Posterior cingulate gyrus (tissue), 11 donors: ENCODE data around the gene SLC12A1.

Source experiments
- DNase-seq, 10 donors: peaks; one replicate each; pipeline versions ENCODE4 v3.0.0 to v3.0.0-alpha.2; 2020 to 2021; ENCODE audit warnings: mixed read lengths in 3 of 10
- intact Hi-C: fragments of 100-400 bp; cut with DNase I; formaldehyde crosslinking; loops from one replicate; pipeline ENCODE4 v1.15.1; 2023

The SLC12A1 gene

GRCh38 chr15:48205981-48206380, at the start of gene SLC12A1:
SLC12A1 (plus strand) TSS chr15:48206302; CDS start chr15:48207720, 1,418 bp downstream.
- intact Hi-C loops = no loop called here
- DNase-seq = no peak

GRCh38 chr15:48168616-48169015, 37.5 kb upstream of the SLC12A1 start:
- intact Hi-C loops = no loop called here
- DNase-seq = no peak

DNA sequence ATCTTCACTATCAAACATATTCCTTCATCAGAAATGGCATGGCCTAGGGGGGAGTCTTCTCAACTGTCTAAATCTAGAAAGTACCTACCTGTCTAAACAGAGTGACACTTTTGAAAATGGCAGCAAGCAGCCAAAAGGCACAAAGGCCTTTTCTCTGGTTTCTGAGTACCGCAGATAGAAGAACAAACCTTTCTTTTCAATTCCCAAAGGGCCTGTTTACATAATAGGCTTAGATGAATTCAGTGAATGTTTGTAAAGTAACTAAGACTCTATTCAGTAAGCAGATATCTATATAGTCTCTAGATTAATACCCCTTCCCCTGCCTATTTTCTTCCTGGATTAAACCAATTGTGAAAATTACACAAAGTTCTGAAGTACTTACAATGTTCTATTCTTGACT, 35.1 kb upstream of the SLC12A1 start:
- no peak for DNase-seq
- intact Hi-C loops = no loop called here

GRCh38 chr15:48175126-48175525, 31.0 kb upstream of the SLC12A1 start:
- no peak for DNase-seq
- intact Hi-C loops = no loop called here

DNA sequence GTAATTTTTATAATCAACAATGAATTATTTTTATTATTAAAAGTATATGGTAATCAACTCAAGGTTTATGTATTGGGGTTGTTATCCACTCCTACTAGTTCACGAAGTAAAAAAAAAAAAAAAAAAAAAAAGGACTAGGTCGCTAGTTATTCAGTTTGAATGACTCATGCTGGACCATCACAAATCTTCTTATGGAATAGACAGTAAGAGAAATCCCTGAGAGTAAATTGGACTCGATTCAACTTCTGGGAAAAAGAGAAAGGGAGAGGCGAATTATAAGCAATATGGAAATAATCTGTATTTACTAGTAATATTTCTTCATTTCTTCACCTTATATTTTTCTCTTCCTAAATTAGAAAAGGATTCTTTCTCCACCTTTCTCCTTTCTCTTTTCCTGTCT, 30.0 kb upstream of the SLC12A1 start:
- DNase-seq = no peak
- intact Hi-C loops = no loop called here

GRCh38 chr15:48176957-48177356, 29.1 kb upstream of the SLC12A1 start:
- DNase-seq = no peak
- intact Hi-C loops = no loop called here

DNA sequence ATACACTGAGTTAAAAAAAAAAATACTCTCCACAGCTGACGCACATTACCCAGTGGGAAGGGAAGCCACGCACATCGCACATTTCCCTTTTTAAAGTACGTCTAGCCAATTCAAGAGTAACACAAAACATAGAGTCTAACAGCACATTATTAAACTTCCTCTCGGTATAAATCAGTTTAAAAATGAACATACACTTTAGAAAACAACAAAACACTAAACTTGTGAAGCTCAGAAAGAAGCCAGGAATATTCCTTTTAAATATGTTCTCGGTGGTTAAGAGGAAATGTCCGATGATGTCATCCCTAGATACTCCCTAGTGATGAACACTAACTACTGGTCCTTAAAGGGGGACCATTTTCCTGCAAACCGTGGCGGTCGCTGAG, 28.7 kb upstream of the SLC12A1 start:
- intact Hi-C loops = no loop called here
- peak in 1 of 10 donors; percentile 33 for DNase-seq

DNA sequence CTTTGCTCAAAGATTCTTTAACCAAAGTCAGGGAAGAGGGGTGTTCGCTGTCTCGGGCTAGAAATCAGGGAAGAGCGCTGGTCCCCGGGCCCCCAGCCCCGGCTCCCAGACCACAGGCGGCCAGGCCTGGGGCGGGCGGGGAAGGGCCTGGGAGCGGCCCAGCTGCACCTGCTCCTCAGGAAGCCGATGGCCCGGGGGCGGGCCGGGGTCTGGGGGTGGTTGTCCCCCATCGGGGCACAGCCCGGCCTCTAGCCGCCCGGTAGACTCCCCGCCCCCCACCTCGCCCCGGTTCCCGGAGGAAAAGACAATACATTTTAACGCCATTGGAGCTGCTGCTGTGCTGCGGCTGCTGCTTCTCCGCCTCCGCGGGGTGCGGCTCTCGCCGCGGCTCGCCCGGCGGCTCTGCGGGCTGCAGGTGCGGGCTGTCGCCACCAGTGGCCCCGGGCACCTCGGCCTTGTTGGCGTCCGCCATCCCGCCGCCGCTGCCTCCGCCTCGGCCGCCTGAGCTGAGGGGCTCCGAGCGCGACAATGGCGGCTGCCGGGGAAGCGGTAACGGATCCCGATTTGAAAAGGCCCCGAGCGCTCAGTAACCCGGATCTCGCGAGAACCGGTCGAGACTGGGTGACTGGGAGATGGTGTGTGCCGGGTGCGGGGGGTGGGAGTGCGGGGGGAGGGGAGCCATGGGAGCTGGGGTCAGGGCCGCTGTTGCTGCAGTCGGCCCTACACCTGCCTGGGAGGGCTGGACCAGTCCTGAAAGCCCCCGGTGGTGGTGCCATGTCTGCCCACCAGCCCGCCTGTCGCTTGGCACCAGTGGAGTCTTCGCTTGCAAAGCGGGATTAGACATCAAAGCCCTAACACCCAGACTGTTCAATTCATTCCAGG, 28.1 kb upstream of the SLC12A1 start, which contains the start of gene MYEF2:
Gene MYEF2 (minus strand): TSS at position 530 of the 882 bp plus-strand sequence. CDS start 58 bp downstream, at position 472.
- DNase-seq = peak; percentile 56 to 96 (median 81)
- intact Hi-C loops = no loop called here

DNA sequence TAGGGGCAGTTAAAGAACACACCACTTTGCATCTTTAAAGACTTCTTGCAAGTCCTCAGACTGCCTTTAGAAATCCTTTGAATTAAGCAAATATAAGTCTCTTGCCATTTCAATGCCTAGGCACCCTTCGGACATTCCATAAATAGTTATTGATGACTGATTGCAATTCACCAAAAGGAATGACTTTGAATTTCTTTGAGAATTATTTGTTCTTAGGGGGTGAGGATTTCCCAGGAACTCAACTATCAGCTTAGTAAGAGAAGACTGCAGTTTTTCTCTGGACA, 27.5 kb upstream of the SLC12A1 start:
- intact Hi-C loops = no loop called here
- DNase-seq = no peak

GRCh38 chr15:48182749-48183148, 23.4 kb upstream of the SLC12A1 start:
- DNase-seq = no peak
- intact Hi-C loops = no loop called here

- DNase-seq = no peak
- intact Hi-C loops = no loop called here
These were observed 20.6 kb upstream of the SLC12A1 start for GRCh38 chr15:48185529-48185928.

- no peak for DNase-seq
- intact Hi-C loops = no loop called here
These were observed 19.8 kb upstream of the SLC12A1 start for GRCh38 chr15:48186271-48186670.

GRCh38 chr15:48190932-48191573, 15.0 kb upstream of the SLC12A1 start:
- intact Hi-C loops = no loop called here
- DNase-seq = peak in 9 of 10 donors; percentile 22 to 93 (median 56)

GRCh38 chr15:48191574-48192225, 14.4 kb upstream of the SLC12A1 start, which contains the start of gene CTXN2:
CTXN2 (plus strand) TSS chr15:48191665; CDS start chr15:48201301, 9,636 bp downstream.
- peak in 9 of 10 donors; percentile 10 to 90 (median 46) for DNase-seq
- intact Hi-C loops = no loop called here

DNA sequence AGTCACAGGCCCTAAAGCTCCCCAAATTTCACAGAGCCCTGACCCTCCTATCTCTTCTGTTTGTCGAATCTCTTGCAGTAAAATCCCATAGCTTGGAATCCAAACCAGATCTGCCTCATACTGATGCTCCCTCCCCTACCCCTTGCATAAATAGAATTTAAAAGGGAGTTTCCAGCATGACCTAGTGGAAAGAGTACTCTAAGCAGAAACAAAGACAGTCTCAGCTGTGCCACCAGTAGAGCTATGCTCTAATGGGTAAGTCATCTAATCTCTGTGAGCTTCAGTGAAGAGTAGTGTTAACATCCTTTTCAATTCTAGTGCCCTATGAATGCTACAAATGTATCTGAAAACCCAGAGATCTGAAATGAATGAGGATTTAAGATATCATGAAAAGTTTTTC, 4.0 kb upstream of the SLC12A1 start:
- intact Hi-C loops = no loop called here
- no peak for DNase-seq

DNA sequence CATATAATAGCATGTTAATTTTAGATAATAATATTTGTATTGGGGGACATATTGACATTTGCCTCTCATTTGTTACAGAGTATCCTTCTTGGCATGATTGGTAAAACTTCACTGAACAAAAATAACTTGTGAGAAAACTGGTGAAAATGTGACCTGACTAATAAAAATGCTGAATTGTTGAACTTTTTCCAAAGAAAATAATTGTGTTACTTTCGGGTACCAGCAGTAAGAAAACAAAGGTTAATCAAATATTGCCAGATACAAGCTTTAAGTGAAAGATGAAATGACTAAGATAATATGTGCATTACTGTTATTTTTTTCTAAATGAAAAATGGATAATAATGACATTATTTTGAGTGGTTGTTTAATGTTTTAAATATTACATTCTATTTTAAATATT, 15.2 kb downstream of the SLC12A1 start:
- DNase-seq = no peak
- intact Hi-C loops = no loop called here

DNA sequence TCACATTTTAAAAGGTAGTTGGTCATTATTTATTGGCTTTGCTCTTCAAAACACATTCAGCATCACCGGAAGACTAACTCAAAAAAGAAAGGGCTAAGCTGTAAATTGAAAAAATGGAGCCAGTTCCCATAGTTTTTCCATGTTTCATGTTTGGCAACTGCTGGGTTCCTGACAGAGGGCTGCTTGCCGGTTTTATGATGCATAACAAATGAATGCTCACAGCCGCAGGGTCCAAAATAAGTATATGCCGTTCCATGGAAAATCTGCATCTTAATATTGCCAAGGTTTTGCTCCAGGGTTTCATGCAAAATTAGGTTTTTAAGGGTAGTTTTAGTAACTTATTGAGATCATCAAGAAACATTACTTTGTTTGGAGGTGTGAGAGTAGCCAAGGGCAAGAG, 15.8 kb downstream of the SLC12A1 start:
- intact Hi-C loops = no loop called here
- no peak for DNase-seq

GRCh38 chr15:48222627-48223026, 16.5 kb downstream of the SLC12A1 start:
- no peak for DNase-seq
- intact Hi-C loops = no loop called here

DNA sequence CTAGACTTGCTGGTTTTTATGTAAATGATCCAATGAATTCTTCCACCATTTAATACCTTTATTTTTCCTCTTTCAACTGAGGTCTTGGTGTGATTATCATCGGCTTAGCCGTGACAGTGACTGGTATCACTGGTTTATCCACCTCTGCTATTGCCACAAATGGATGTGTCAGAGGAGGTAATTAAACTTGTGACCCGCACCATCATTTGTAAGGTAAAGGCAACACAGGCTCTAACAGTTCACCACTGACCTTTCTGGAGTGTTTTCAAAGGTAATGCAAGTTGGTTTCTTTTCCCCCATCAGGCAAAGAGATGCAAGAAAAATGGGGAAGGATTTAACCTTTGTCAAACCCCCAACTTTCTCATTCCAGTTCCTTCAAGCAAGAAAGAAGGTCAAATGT, 19.7 kb downstream of the SLC12A1 start:
- no peak for DNase-seq
- intact Hi-C loops = no loop called here

DNA sequence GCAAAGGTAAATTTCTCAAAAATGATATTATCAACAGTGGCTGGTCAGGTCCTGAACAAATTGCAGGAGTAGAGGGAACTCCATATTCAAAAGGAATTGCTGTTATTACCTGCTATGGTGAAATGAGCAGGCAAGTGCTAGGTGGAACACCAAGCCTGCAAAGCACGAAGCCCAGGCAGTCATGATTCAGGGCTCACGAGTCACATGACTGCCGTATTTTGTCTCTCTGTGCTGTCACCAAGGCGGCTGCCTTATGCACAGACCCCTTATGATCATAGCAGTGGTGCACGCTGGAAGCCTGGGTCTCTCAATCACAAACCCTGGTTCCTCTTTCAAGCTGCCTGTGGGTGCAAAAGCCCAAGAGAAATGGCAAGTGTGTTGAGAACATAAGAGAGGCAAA, 24.4 kb downstream of the SLC12A1 start:
- intact Hi-C loops = no loop called here

GRCh38 chr15:48233246-48233645, 27.1 kb downstream of the SLC12A1 start:
- intact Hi-C loops = no loop called here
- no peak for DNase-seq

More for the DNA sequence above, 24.4 kb downstream of the SLC12A1 start:
- peak in 1 of 10 donors; percentile 55 for DNase-seq
